HCT116 (cell line): ENCODE results near the gene TBCD. TPM values are rescaled to one million over a fixed set of nuclear protein-coding genes. Genes with fewer than 3 reads are reported as not detected.

Experiments used
- ATAC-seq: fragments of 200-7000 bp; cut with Tn5 transposase; 2 replicates; pipeline ENCODE4 v1.9.1; 2020; ENCODE audit warnings: mild to moderate bottlenecking, moderate library complexity
- BruUV-seq: library from RNA; stranded (reverse); fragments of 400-500 nt; replicated peaks from 2 replicates; lab custom pipeline; 2021; lab: Mats Ljungman, UMichigan
- CTCF ChIA-PET: fragments of 300-600 bp; sonication (Branson Sonifier 250); formaldehyde crosslinking; loops from one replicate; lab custom pipeline; 2021; ENCODE audit warnings: antibody characterized with exemption; lab: Charles Lee
- POLR2A ChIA-PET: fragments of 300-600, 350-600 bp; sonication (Branson Sonifier 250); formaldehyde crosslinking; loops from one replicate; lab custom pipeline; 2021; ENCODE audit warnings: antibody characterized with exemption; lab: Charles Lee
- RAD21 ChIA-PET, 2 experiments: fragments of 300-600 bp; sonication (Branson Sonifier 250); formaldehyde crosslinking; loops; one replicate each; lab custom pipeline; 2023; ENCODE audit warnings: low total read pairs in 2 of 2; ENCODE audit not compliant: uncharacterized antibody in 2 of 2, unreplicated experiment in 2 of 2, low non-redundant PET in 1 of 2; lab: Charles Lee
- DNase-seq: peaks from one replicate; pipeline ENCODE4 v3.0.0-alpha.2; 2010; ENCODE audit warnings: low read depth, low spot score
- H2AFZ ChIP-seq: fragments of 200-600 bp; shearing (Covaris generic), sonication (generic); 2 replicates; pipeline ENCODE4 v1.6.1; 2017; ENCODE audit warnings: low read depth, mixed run types, mixed read lengths, antibody characterized with exemption, low read length; ENCODE audit not compliant: poor library complexity, severe bottlenecking
- H3K27ac ChIP-seq: 2 replicates; pipeline ENCODE4 v1.5.1; 2012; ENCODE audit warnings: low read depth, low read length
- H3K27me3 ChIP-seq: fragments of 200-600 bp; sonication (generic); 2 replicates; pipeline ENCODE4 v1.6.1; 2016; ENCODE audit warnings: mixed run types, low read length, mixed read lengths; ENCODE audit not compliant: insufficient read depth
- H3K36me3 ChIP-seq, 2 experiments: fragments of 200-500 bp in 1 of 2; fragments of 200-600 bp in 1 of 2; sonication (Bioruptor generic) in 1 of 2; sonication (generic) in 1 of 2; 2 replicates each; pipeline versions ENCODE4 v1.5.1 to v1.6.1; 2014 to 2016; ENCODE audit warnings: low read length in 2 of 2, inconsistent platforms in 1 of 2, mixed read lengths in 1 of 2, mixed run types in 1 of 2; ENCODE audit not compliant: insufficient read depth in 2 of 2, control insufficient read depth in 1 of 2
- H3K4me1 ChIP-seq, 2 experiments: fragments of 200-600 bp in 1 of 2; sonication (generic) in 1 of 2; 2 replicates each; pipeline versions ENCODE4 v1.5.1 to v1.6.1; 2012 to 2017; ENCODE audit warnings: low read length in 2 of 2, inconsistent platforms in 1 of 2, mild to moderate bottlenecking in 1 of 2, mixed read lengths in 1 of 2, mixed run types in 1 of 2, moderate library complexity in 1 of 2; ENCODE audit not compliant: insufficient read depth in 2 of 2, control insufficient read depth in 1 of 2
- H3K4me2 ChIP-seq: fragments of 200-600 bp; sonication (generic); 2 replicates; pipeline ENCODE4 v1.6.1; 2017; ENCODE audit warnings: mixed run types, low read length, mixed read lengths
- H3K4me3 ChIP-seq, 2 experiments: fragments of 200-600 bp in 1 of 2; sonication (generic) in 1 of 2; replicated peaks in 1 of 2; 2 replicates each; pipeline ENCODE4 v1.5.1; 2011 to 2016; ENCODE audit warnings: low read length in 2 of 2, control low read depth in 1 of 2, low read depth in 1 of 2, mild to moderate bottlenecking in 1 of 2, mixed read lengths in 1 of 2, mixed run types in 1 of 2
- H3K79me2 ChIP-seq: fragments of 200-600 bp; sonication (generic); 2 replicates; pipeline ENCODE4 v1.6.1; 2017; ENCODE audit warnings: mild to moderate bottlenecking, mixed run types, low read length, moderate library complexity, mixed read lengths; ENCODE audit not compliant: insufficient read depth
- H3K9ac ChIP-seq: fragments of 200-600 bp; sonication (generic); 2 replicates; pipeline ENCODE4 v1.6.1; 2016; ENCODE audit warnings: low read length, mixed read lengths
- H3K9me2 ChIP-seq: fragments of 200-600 bp; sonication (generic), shearing (Covaris generic); 2 replicates; pipeline ENCODE4 v1.6.1; 2017; ENCODE audit warnings: mixed run types, mild to moderate bottlenecking, moderate library complexity; ENCODE audit not compliant: insufficient read depth
- H3K9me3 ChIP-seq, 2 experiments: fragments of 200-500 bp in 1 of 2; fragments of 200-600 bp in 1 of 2; sonication (Bioruptor generic) in 1 of 2; sonication (generic) in 1 of 2; 2 replicates each; pipeline ENCODE4 v1.6.1; 2014 to 2017; ENCODE audit warnings: low read length in 2 of 2, mixed read lengths in 2 of 2, inconsistent platforms in 1 of 2, low read depth in 1 of 2, mild to moderate bottlenecking in 1 of 2, mixed run types in 1 of 2, moderate library complexity in 1 of 2; ENCODE audit not compliant: control insufficient read depth in 1 of 2, insufficient read depth in 1 of 2
- H4K20me1 ChIP-seq: fragments of 200-600 bp; sonication (generic), shearing (Covaris generic); 2 replicates; pipeline ENCODE4 v1.6.1; 2017; ENCODE audit warnings: mixed run types, mild to moderate bottlenecking, moderate library complexity; ENCODE audit not compliant: insufficient read depth
- EGR1 ChIP-seq: IDR thresholded peaks from 2 replicates; pipeline ENCODE4 v1.6.1; 2012; ENCODE audit warnings: low read depth
- ELF1 ChIP-seq: IDR thresholded peaks from 2 replicates; pipeline ENCODE4 v1.6.1; 2012; ENCODE audit warnings: low read depth, borderline replicate concordance
- FOSL1 ChIP-seq: IDR thresholded peaks from 2 replicates; pipeline ENCODE4 v1.6.1; 2012; ENCODE audit warnings: low read depth
- JUND ChIP-seq: IDR thresholded peaks from 2 replicates; pipeline ENCODE4 v1.6.1; 2012
- SP1 ChIP-seq: IDR thresholded peaks from 2 replicates; pipeline ENCODE4 v1.6.1; 2012; ENCODE audit warnings: low read depth
- TCF7L2 ChIP-seq: IDR thresholded peaks from 2 replicates; pipeline ENCODE4 v1.7.0; 2011; ENCODE audit warnings: borderline replicate concordance, inconsistent platforms; ENCODE audit not compliant: insufficient read depth, insufficient read length; ENCODE audit errors: extremely low read depth
- ZNF274 ChIP-seq: fragments of 200-500 bp; sonication (Bioruptor generic); IDR thresholded peaks from 2 replicates; pipeline ENCODE4 v1.6.1; 2014; ENCODE audit warnings: mild to moderate bottlenecking, low read depth, low read length, inconsistent platforms
- intact Hi-C: fragments of 100-400 bp; cut with micrococcal nuclease; formaldehyde crosslinking; loops from 2 replicates; pipeline ENCODE4 v1.10.0; 2022
- total RNA-seq: library from RNA; stranded (reverse); gene quantifications from one replicate; pipeline ENCODE4 v1.2.1, GENCODE V29; 2021; ENCODE audit not compliant: unreplicated experiment
- TF ChIP-seq, protein P1 (sequence below), 3 experiments: fragments of 200-600 bp in 1 of 3; sonication (generic) in 1 of 3; IDR thresholded peaks in 2 of 3; conservative IDR thresholded peaks in 1 of 3; 2 replicates each; pipeline ENCODE4 v1.5.1; 2012 to 2017; ENCODE audit warnings: low read depth in 2 of 3, low read length in 2 of 3, antibody characterized with exemption in 1 of 3, borderline replicate concordance in 1 of 3, control low read depth in 1 of 3, mild to moderate bottlenecking in 1 of 3, mixed read lengths in 1 of 3, mixed run types in 1 of 3, moderate library complexity in 1 of 3; ENCODE audit not compliant: insufficient read depth in 1 of 3
- TF ChIP-seq, protein P2 (sequence below): IDR thresholded peaks from 2 replicates; pipeline ENCODE4 v1.6.1; 2012
- TF ChIP-seq, protein P3 (sequence below): IDR thresholded peaks from 2 replicates; pipeline ENCODE4 v1.6.1; 2012; ENCODE audit warnings: low read depth

The TBCD gene
- total RNA-seq, 1 experiment from 2014 or later, result 152 TPM

DNA sequence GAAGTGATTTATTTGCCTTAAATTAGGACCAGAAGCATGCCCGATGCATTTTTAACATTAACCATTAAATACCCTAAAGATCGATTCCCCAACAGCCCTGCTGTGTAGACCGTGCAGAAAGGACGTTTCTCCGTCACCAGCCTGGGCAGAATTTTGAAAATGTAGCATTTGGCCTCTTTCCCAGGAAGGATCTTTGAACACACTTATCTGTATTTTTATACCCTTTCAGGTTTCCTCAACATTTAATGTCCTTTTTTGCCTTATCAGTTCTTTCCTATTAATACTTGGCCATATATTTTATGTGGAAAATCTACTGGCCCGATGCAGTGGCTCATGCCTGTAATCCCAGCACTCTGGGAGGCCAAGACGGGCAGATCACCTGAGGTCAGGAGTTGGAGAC, 142.5 kb downstream of the TBCD start:
- Histone ChIP-seq H3K27me3 (no peaks in the 10 kb centered on the region), H2AFZ (no peak overlapping the region), H3K9ac (no peak overlapping the region), H3K4me1 (peaks cover 7 to 10% of the 10 kb centered on the region in 2 experiments; a peak in 3 of 4 replicates), H3K79me2 (no peaks in the 10 kb centered on the region), H3K4me2 (no peak overlapping the region), H3K27ac (no peak overlapping the region), H3K9me2 (no peaks in the 10 kb centered on the region), H3K4me3 (no peak overlapping the region), H4K20me1 (no peaks in the 10 kb centered on the region), H3K9me3 (no peaks in the 10 kb centered on the region), H3K36me3 (peaks cover 0 to 4% of the 10 kb centered on the region in 2 experiments; a peak in 1 of 4 replicates)
- ChIA-PET RAD21 (no interaction called here), CTCF (no interaction called here), POLR2A (no interaction called here)
- DNase-seq (no peak), ATAC-seq (no peak)
- TF ChIP-seq JUND (no peak), FOSL1 (no peak), ZNF274 (no peak), SP1 (no peak), ELF1 (no peak), TCF7L2 (no peak), EGR1 (no peak)
- TF ChIP-seq, protein P1, sequence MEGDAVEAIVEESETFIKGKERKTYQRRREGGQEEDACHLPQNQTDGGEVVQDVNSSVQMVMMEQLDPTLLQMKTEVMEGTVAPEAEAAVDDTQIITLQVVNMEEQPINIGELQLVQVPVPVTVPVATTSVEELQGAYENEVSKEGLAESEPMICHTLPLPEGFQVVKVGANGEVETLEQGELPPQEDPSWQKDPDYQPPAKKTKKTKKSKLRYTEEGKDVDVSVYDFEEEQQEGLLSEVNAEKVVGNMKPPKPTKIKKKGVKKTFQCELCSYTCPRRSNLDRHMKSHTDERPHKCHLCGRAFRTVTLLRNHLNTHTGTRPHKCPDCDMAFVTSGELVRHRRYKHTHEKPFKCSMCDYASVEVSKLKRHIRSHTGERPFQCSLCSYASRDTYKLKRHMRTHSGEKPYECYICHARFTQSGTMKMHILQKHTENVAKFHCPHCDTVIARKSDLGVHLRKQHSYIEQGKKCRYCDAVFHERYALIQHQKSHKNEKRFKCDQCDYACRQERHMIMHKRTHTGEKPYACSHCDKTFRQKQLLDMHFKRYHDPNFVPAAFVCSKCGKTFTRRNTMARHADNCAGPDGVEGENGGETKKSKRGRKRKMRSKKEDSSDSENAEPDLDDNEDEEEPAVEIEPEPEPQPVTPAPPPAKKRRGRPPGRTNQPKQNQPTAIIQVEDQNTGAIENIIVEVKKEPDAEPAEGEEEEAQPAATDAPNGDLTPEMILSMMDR (IDR thresholded peaks at IDR 0.05 in 2 of 3, conservative IDR thresholded peaks at IDR 0.05 in 1 of 3; ENCODE audit: borderline replicate concordance in 1 of 3, insufficient read depth in 1 of 3, low read depth in 2 of 3, low read length in 2 of 3), result no peak
- TF ChIP-seq, protein P2, sequence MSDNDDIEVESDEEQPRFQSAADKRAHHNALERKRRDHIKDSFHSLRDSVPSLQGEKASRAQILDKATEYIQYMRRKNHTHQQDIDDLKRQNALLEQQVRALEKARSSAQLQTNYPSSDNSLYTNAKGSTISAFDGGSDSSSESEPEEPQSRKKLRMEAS, result no peak
- TF ChIP-seq, protein P3, sequence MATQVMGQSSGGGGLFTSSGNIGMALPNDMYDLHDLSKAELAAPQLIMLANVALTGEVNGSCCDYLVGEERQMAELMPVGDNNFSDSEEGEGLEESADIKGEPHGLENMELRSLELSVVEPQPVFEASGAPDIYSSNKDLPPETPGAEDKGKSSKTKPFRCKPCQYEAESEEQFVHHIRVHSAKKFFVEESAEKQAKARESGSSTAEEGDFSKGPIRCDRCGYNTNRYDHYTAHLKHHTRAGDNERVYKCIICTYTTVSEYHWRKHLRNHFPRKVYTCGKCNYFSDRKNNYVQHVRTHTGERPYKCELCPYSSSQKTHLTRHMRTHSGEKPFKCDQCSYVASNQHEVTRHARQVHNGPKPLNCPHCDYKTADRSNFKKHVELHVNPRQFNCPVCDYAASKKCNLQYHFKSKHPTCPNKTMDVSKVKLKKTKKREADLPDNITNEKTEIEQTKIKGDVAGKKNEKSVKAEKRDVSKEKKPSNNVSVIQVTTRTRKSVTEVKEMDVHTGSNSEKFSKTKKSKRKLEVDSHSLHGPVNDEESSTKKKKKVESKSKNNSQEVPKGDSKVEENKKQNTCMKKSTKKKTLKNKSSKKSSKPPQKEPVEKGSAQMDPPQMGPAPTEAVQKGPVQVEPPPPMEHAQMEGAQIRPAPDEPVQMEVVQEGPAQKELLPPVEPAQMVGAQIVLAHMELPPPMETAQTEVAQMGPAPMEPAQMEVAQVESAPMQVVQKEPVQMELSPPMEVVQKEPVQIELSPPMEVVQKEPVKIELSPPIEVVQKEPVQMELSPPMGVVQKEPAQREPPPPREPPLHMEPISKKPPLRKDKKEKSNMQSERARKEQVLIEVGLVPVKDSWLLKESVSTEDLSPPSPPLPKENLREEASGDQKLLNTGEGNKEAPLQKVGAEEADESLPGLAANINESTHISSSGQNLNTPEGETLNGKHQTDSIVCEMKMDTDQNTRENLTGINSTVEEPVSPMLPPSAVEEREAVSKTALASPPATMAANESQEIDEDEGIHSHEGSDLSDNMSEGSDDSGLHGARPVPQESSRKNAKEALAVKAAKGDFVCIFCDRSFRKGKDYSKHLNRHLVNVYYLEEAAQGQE, result no peak
- intact Hi-C loops, result no loop called here
- no TSS peak for BruUV-seq
